ENCODE measurements around the gene RABGAP1.
A peak's percentile ranks its signal among the peaks of the same experiment; 100 is the strongest.

Gene RABGAP1

DNA sequence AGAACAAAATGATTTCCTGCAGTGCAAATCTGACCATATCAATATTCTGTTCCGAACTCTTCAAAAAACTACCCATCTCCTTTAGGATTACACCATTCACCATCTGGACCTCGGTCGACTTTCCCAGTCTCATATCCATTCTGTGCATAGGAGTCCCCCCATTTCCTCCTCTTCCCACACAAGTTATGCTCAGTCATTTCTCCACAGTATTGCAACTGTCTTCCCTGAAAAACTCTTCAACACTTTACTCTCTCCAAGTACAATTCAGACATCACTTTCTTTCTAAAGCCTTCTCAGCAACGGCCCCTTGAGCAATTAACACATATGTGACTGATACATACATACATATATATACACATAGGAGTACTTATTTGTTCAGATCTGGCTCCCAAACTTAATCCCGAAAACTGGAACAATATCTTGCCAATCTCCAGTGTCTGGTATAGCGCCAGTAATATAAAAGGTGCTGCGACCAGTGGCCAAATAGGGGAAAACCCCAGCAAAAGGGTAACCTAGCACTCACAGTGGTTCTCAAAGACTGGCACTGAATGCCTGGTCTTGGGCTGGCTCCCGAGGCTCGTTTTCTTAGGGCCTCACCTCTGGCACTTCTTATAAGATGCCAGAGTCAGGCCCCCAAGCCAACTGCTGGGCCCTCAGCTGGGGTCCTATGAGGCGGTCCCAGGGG lies 10.1 kb upstream of the RABGAP1 start:
- no peaks in the 10 kb centered on the region for H3K27me3 Mint-ChIP-seq
- no peaks in the 10 kb centered on the region for H3K9me3 Mint-ChIP-seq

DNA sequence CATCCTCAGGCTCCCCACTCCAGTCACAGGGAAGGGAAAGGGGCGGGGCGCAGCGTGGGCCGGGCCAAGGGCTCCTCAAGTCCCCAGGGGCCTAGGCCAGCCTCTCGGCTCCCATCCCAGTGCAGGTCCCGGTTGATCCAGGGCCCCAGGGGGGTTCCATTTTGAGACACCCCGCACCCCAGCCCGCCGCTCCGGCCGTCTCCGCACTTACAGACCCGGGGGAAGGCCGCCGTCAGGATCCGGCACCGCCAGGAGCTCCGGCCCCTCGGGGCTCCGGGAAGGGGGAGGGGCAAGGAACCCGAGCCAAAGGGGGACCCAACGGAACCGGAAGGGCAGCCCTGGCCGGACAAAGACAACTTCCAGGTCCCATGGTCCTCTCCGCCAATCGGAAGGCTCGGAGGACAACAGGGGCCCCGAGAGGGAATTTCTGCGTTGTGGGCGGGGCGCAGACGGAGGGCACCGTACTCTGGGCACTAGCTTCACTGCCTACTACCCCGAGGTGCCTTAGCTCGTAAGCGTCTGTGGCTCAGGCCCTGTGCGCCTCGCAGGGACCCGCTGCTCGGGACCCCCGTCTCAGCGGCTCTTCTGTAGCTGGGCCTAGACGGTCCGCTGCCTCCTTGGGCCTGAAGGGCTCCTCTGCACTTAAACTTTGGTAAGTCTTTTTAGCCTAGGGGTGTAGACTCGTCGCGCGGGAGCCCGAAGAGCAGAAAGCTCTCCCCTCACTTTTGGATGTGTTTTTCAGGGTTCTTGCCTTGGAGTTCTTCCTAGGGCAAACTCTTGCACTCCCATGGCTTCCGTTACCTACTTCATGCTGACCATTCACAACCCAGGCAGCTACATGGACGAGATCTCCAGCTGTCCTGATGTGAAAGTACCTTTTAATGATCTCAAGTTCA lies 9.3 kb upstream of the RABGAP1 start, which contains the start of gene ZBTB26:
ZBTB26 (minus strand) TSS at position 287 of the 896 bp plus-strand sequence. CDS start 11,578 bp downstream, outside the sequence.
- no peak within 1 kb of the TSS for H3K27ac Mint-ChIP-seq
- intact Hi-C loops (cut with micrococcal nuclease), result loop anchor here (1.0 to 2.0 kb wide), 3 partner anchors 10 to 27 kb away; partner anchors contain the start of genes RABGAP1, RC3H2 and ZBTB6
- H3K4me1 Mint-ChIP-seq (ENCODE audit: low read depth), result peaks cover 14% of the 10 kb centered on the region
- H3K9me3 Mint-ChIP-seq, result no peaks in the 10 kb centered on the region
- no peak within 1 kb of the TSS for H3K4me3 Mint-ChIP-seq
- H3K27me3 Mint-ChIP-seq, result no peaks in the 10 kb centered on the region
- peaks cover 36% of the 10 kb centered on the region for H3K36me3 Mint-ChIP-seq (ENCODE audit: low read depth)

More for the DNA sequence above, 10.1 kb upstream of the RABGAP1 start:
- Mint-ChIP-seq H3K27ac (no peak overlapping the region), H3K4me3 (no peak overlapping the region), H3K4me1 (ENCODE audit: low read depth) (peaks cover 14% of the 10 kb centered on the region), H3K36me3 (ENCODE audit: low read depth) (peaks cover 28% of the 10 kb centered on the region)
- intact Hi-C loops (cut with micrococcal nuclease), result loop anchor here (1.0 to 2.0 kb wide), 3 partner anchors 11 to 26 kb away; partner anchors contain the start of genes RABGAP1, RC3H2 and ZBTB6

DNA sequence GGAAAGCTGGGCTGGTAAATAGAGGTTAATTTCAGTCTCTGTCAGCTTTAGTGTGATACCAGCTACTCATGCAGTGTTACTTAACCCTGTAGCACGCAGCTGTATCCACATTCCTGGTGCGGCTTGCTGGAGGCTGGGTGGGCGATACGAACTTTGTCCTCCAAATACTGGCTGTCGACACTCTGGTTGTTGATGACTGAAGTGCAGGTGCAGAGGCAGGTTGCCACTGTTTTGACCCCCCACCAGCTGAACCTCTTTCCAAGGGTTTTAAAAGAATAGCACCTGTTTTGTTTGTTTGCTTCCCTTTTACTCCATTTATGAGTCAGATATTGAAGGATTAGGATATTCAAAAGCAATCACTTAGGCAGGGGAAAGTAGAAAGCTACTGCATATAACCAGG lies 4.4 kb upstream of the RABGAP1 start:
- no peaks in the 10 kb centered on the region for H3K27me3 Mint-ChIP-seq
- intact Hi-C loops (cut with micrococcal nuclease), result no loop called here
- no peaks in the 10 kb centered on the region for H3K9me3 Mint-ChIP-seq
- H3K4me1 Mint-ChIP-seq (ENCODE audit: low read depth), result peaks cover 40% of the 10 kb centered on the region
- peaks cover 54% of the 10 kb centered on the region for H3K36me3 Mint-ChIP-seq (ENCODE audit: low read depth)
- no peak overlapping the region for H3K27ac Mint-ChIP-seq
- H3K4me3 Mint-ChIP-seq, result no peak overlapping the region

DNA sequence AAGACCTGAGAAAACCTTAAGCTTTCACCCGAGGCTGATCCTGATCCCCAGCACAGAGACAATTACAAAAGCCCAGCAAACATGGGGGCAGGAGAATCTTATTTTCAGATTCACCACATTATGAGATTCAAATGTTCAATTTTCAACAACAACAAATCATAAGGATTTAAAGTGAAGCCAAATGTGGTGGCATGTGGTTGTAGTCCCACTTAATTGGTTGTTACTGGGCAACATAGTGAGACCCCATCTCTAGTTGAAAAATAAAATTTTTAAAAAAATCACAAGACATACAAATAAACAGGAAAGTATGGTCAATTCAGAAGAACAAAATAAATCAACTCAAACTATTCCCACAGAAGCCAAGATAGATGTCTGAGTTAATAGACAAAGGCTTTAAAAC lies 3.9 kb upstream of the RABGAP1 start:
- Mint-ChIP-seq H3K27me3 (no peaks in the 10 kb centered on the region), H3K4me1 (ENCODE audit: low read depth) (peaks cover 44% of the 10 kb centered on the region), H3K9me3 (no peaks in the 10 kb centered on the region), H3K4me3 (no peak overlapping the region), H3K36me3 (ENCODE audit: low read depth) (peaks cover 54% of the 10 kb centered on the region), H3K27ac (no peak overlapping the region)
- intact Hi-C loops (cut with micrococcal nuclease), result no loop called here

DNA sequence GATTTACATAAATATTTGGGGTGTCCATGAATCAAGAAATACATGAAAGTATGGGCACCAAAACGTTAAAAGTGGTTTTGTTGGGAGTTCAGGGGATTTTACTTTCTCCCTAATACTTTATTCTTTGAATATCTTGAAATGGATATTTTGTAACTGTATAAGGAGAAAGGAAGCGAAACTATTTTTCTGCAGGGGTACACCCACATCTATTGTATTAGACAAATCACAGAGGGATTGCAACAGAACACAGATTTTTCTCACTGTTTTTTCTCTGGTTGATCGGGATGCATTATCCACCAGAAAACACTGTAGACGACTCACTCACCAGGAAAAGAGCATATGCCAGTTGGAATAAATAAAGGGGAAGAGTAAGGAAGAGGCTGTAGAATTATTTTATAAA lies 1.2 kb upstream of the RABGAP1 start:
- Mint-ChIP-seq H3K4me1 (ENCODE audit: low read depth) (peaks cover 56% of the 10 kb centered on the region), H3K27me3 (no peaks in the 10 kb centered on the region), H3K36me3 (ENCODE audit: low read depth) (peaks cover 57% of the 10 kb centered on the region), H3K4me3 (peak overlapping the region; percentile 67), H3K27ac (peak overlapping the region; percentile 95), H3K9me3 (no peaks in the 10 kb centered on the region)
- intact Hi-C loops (cut with micrococcal nuclease), result no loop called here

DNA sequence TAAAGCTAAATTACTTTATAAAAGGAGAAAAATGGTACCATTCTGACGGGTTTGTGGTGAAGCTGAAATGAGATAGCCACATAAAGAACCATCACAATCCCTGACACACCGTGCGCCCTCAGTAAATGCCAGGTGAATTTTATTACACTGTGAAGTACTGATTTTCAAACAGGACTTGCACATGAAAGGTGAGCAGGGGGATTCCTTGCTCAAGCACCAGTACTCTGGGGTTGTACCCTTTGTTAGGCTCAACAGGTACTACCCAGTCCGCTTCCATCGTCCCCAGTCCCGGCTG lies 419 bp upstream of the RABGAP1 start:
- Mint-ChIP-seq H3K36me3 (ENCODE audit: low read depth) (peaks cover 55% of the 10 kb centered on the region), H3K4me3 (peak overlapping the region; percentile 97), H3K9me3 (no peaks in the 10 kb centered on the region), H3K4me1 (ENCODE audit: low read depth) (peaks cover 60% of the 10 kb centered on the region), H3K27ac (peak overlapping the region; percentile 95), H3K27me3 (no peaks in the 10 kb centered on the region)
- intact Hi-C loops (cut with micrococcal nuclease), result loop anchor here (2.0 kb wide), 1 partner anchor 36 kb away; the partner anchor contains the start of gene RC3H2

DNA sequence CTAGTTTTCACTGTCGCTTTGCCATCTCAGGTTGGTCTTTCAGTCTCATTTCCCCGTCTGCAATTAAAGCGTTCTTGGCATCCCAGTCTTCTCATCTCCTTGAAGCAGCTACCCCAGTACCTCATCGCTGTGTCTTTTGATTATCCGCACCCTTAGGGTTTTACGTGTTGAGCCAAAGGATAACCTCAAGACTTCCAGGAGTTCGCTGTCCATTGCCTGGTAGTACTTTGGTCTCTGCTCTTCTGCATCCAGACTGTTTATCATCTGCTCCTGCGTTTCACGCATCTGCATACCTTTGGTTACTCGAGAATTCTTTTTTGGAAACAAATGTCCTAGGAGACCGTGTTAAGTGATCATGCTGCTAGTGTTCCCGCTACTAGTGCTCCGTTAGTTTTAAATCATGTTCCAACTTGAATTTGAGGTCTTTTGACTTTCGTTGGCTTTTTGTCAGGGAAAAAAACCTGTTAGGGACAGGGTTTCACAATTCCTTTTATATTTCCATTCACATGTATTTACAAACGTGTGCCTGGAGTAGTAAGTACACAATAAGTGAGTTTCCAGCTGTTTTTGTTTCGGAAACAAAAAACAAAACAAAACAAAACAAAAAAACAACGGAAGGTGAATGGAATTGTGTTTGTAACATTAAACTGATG lies 888 bp downstream of the RABGAP1 start:
- peak overlapping the region; percentile 97 for H3K4me3 Mint-ChIP-seq
- H3K27ac Mint-ChIP-seq, result peak overlapping the region; percentile 95
- no peaks in the 10 kb centered on the region for H3K9me3 Mint-ChIP-seq
- H3K27me3 Mint-ChIP-seq, result no peaks in the 10 kb centered on the region
- peaks cover 67% of the 10 kb centered on the region for H3K4me1 Mint-ChIP-seq (ENCODE audit: low read depth)
- intact Hi-C loops (cut with micrococcal nuclease), result loop anchor here (1.0 to 2.0 kb wide), 2 partner anchors 10 to 37 kb away; partner anchors contain the start of genes RC3H2 and ZBTB26
- H3K36me3 Mint-ChIP-seq (ENCODE audit: low read depth), result peaks cover 48% of the 10 kb centered on the region

DNA sequence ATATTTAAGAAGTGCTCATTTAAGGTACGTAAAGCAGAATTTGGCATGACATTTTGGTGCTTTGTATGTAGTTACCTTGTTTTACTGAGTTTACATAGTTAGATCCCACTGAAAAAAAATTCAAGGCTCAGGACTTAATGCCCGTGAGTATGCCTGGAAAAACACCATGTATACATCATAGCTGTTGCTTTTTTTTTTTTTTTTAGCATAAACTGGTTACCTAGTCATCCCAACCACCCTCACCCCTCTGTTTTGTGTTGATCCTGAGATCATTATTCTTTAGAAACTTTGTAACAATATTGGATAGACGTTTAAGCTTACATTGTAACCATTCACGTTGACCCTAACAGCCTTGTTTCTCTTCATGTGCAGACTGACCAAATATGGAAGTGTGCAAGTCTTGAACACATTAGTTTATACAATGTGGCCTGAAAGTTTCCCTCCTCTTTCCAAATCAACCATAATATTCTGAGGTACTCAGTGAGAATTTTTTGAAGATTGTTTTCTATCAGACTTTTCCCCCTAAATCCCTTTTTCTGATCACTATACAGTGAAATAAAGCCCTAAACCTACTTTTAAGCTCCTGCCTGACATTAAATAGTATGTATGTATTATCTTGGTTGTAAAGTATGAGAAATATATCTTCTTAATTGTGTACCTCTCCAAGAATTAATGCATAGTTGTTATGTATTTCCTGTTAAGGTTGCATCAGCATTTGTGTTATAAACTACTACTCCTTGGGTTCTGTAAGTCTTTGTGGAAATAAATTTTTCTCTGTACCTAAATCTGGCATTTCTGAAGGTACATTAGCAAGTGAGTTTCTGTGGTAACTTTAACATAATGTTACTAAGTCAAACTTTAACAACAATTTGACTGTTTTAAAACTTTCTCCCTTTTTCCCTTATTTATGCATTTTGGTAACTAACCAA lies 4.4 kb downstream of the RABGAP1 start:
- Mint-ChIP-seq H3K27me3 (no peaks in the 10 kb centered on the region), H3K4me1 (ENCODE audit: low read depth) (peaks cover 64% of the 10 kb centered on the region), H3K36me3 (ENCODE audit: low read depth) (peaks cover 50% of the 10 kb centered on the region), H3K9me3 (no peaks in the 10 kb centered on the region), H3K27ac (no peak overlapping the region), H3K4me3 (no peak overlapping the region)
- intact Hi-C loops (cut with micrococcal nuclease), result no loop called here

DNA sequence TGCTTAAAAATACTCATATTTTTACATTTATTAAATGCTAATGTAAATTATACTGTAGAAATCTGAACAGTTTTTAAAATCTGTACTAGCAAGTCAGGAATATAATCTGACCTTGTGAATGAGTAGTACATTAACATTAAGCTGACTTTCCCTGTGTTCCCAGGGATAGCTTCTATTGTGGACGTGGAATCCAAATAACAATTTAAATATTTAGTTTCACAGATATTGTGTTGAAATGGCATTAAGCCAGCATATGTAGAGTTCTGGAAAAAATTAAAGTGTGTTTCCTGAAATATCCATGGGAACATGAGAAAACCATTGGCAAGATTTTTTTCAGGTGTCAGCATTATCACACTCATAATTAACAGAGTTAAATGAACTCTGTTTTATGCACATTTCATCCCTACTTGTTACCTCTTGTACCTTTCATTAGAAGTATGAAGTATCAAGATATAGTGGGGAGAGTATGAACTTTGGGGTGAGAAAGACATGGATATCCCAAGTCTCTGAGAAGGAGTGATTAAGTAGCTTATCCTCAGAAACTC lies 5.7 kb downstream of the RABGAP1 start:
- H3K4me3 Mint-ChIP-seq, result no peak overlapping the region
- no peak overlapping the region for H3K27ac Mint-ChIP-seq
- peaks cover 45% of the 10 kb centered on the region for H3K36me3 Mint-ChIP-seq (ENCODE audit: low read depth)
- no peaks in the 10 kb centered on the region for H3K9me3 Mint-ChIP-seq
- intact Hi-C loops (cut with micrococcal nuclease), result no loop called here
- H3K4me1 Mint-ChIP-seq (ENCODE audit: low read depth), result peaks cover 64% of the 10 kb centered on the region
- no peaks in the 10 kb centered on the region for H3K27me3 Mint-ChIP-seq

DNA sequence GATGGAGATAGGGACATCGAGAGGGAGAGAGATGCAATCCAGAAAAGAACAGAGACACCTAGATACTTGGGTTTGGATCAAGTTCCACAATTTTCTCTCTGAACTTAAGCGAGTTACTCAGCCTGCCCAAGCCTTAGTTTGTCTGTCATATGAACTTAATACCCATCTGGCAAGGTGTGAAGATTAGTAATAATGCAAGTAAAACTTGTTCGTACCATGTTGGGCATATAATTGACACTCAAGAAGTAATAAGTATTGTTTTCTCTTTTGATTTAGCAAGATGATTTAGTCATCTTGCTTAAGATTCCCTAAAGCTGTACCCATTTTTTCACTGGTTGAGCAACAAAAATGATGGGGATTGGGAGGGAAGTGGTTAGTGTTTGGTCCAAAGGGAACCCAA lies 7.5 kb downstream of the RABGAP1 start:
- no peaks in the 10 kb centered on the region for H3K27me3 Mint-ChIP-seq
- no peaks in the 10 kb centered on the region for H3K9me3 Mint-ChIP-seq
- H3K4me3 Mint-ChIP-seq, result no peak overlapping the region
- H3K27ac Mint-ChIP-seq, result no peak overlapping the region
- H3K4me1 Mint-ChIP-seq (ENCODE audit: low read depth), result peaks cover 50% of the 10 kb centered on the region
- intact Hi-C loops (cut with micrococcal nuclease), result no loop called here
- peaks cover 37% of the 10 kb centered on the region for H3K36me3 Mint-ChIP-seq (ENCODE audit: low read depth)

DNA sequence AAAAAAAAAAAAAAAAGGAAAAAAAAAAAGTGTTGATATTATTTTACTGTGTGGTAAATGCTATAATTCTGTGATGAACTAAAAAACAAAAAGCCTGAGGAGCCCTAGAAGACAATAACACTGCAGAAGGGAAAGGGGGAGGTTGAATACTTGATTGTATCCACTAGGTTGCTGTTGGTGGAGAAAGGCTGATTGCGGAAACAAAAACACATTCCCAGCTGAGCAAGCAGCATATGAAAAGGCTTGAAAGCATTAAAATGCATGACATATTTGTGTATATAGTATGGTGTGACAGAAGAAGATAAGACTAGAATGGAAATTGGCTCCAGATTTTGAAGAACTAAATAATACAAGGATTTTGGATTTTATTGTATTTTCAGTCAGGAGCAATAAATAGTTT lies 8.9 kb downstream of the RABGAP1 start:
- no peak overlapping the region for H3K4me3 Mint-ChIP-seq
- no peak overlapping the region for H3K27ac Mint-ChIP-seq
- H3K9me3 Mint-ChIP-seq, result no peaks in the 10 kb centered on the region
- peaks cover 30% of the 10 kb centered on the region for H3K36me3 Mint-ChIP-seq (ENCODE audit: low read depth)
- intact Hi-C loops (cut with micrococcal nuclease), result no loop called here
- peaks cover 51% of the 10 kb centered on the region for H3K4me1 Mint-ChIP-seq (ENCODE audit: low read depth)
- H3K27me3 Mint-ChIP-seq, result no peaks in the 10 kb centered on the region

DNA sequence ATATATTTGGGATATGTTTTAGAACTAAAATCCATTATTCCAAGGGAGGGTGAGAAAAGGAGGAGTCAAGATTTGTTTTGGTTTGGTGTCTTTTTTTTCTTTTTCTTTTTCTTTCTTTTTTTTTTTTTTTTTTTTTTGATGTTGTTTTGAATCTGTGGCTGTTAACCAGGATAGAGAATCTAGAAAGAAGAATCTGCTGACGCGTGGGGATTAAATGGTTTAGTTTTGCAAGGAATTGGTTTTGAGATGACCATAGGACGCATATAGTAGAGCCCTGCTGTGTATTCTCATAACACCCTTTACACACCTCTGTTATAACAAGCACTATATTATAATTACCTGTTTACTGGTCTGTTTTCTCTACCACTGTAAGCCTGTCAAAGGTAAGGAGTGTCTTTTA lies 9.4 kb downstream of the RABGAP1 start:
- peaks cover 27% of the 10 kb centered on the region for H3K36me3 Mint-ChIP-seq (ENCODE audit: low read depth)
- H3K4me3 Mint-ChIP-seq, result no peak overlapping the region
- no peaks in the 10 kb centered on the region for H3K27me3 Mint-ChIP-seq
- intact Hi-C loops (cut with micrococcal nuclease), result no loop called here
- peaks cover 54% of the 10 kb centered on the region for H3K4me1 Mint-ChIP-seq (ENCODE audit: low read depth)
- H3K27ac Mint-ChIP-seq, result no peak overlapping the region
- no peaks in the 10 kb centered on the region for H3K9me3 Mint-ChIP-seq

DNA sequence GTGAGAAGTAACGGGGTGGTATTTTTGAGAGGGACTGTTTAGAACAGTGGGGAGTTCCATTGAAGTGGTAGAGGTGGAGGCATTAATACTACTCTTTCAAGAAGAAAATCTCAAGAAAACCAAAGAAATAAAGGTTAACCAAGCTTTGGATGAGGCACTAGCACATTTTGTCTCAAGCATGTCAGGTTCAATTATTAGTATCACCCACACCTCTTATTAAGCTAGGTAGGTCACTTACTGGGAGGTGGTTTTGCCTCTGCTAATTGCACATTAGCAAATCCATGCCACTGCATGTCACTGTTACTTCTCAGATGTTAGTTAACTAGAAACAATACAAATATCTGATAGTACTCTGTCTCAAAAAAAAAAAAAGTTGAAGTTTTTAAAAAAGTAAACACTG lies 10.2 kb downstream of the RABGAP1 start:
- Mint-ChIP-seq H3K36me3 (ENCODE audit: low read depth) (peaks cover 19% of the 10 kb centered on the region), H3K9me3 (no peaks in the 10 kb centered on the region), H3K27ac (no peak overlapping the region), H3K4me3 (no peak overlapping the region), H3K4me1 (ENCODE audit: low read depth) (peaks cover 54% of the 10 kb centered on the region), H3K27me3 (no peaks in the 10 kb centered on the region)
- intact Hi-C loops (cut with micrococcal nuclease), result no loop called here

Data from dendritic cell treated with granulocyte-macrophage colony-stimulating factor and Interleukin-4, amounts not matched to agents 40 ng/mL and 50 ng/mL, for 4 days (primary cell).